Kidney tubule cell (primary cell): ENCODE results near the gene FXYD7.

Source experiments
- DNase-seq: peaks from one replicate; pipeline ENCODE4 v3.0.0-alpha.2; 2018; ENCODE audit warnings: low spot score

FXYD7 gene

DNA sequence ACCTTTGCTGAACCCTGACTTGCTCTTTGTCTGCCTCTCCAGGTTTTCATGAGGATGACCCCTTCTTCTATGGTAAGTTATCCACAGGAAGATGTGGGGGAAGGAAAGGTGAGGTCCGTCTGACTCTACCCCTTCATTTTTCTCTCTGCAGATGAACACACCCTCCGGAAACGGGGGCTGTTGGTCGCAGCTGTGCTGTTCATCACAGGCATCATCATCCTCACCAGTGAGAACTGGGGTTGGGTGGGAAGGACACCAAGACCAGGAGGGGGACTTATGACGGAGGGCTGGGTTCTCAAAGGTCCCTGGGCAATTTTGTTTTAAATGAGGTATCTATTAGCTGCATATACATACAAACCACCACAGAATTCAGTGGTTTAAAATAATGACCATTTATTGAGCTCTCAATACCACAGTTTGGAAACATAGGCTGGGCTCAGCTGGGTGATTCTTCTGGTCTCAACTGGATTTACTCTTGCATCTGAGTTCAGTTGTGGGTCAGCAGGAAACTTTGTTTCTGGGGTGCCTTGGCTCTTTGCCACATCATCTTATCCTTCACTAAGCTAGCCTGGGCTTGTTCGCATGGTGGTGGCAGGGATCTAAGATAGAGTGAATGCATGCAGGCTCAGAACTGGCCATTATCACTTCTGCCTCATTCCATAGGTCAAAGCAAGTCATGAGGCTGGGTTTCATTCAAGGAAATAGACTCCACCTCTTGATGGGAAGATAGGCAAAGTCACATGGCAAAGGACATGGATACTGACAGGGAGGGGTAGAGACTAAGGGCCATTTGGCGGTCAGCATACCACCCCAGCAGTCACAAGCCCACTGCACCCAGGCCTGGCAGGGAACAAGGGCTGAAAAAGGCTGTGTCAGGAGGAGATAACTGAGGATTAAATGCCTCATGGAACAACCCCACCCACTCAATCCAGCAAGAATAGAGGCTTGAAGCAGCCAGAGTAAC is 23.3 kb downstream of the FXYD7 start:
- DNase-seq: no peak

DNA sequence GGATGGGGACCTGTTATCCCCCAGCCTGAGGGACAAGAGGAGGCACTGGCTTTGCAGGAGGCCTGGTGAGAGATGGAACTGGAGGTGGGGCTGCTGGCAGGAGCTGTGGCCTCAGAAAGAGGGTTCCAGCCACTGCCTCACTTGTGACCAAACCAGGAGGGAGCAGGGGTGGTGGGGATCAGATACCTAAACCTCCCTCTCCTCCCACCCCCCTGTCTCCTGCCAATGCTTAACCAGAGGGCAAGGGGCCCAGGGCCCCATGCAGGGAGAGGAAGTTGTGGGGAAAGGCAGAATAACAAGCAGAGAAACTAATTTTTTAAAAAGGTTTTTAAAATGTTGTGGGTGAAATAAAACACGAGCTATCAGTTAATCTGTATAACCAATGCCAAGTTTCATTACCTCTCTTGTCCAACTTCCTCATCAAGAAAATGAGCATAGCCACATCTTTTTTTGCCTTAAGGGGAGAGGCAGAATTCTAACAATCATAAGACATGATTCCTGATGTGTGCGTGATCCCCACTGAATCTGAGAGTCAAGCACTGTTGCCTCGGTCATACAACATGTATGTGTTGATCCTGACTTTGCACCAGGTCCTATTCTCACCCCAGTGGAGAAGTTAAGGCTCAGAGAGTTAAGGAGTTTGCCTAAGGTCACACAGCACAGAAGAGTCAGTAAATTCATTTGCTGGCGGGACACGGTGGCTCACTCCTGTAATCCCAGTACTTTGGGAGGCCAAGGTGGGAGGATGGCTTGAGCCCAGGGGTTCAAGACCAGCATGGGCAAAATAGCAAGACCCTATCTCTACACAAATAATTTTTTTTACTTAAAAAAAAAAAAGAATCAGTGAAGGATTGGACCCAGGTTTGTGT is 24.4 kb downstream of the FXYD7 start:
- DNase-seq: no peak

GRCh38 chr19:35168196-35168595 is 25.1 kb downstream of the FXYD7 start:
- peak; percentile 58 for DNase-seq

GRCh38 chr19:35169221-35169995 is 26.4 kb downstream of the FXYD7 start:
- DNase-seq: no peak

DNA sequence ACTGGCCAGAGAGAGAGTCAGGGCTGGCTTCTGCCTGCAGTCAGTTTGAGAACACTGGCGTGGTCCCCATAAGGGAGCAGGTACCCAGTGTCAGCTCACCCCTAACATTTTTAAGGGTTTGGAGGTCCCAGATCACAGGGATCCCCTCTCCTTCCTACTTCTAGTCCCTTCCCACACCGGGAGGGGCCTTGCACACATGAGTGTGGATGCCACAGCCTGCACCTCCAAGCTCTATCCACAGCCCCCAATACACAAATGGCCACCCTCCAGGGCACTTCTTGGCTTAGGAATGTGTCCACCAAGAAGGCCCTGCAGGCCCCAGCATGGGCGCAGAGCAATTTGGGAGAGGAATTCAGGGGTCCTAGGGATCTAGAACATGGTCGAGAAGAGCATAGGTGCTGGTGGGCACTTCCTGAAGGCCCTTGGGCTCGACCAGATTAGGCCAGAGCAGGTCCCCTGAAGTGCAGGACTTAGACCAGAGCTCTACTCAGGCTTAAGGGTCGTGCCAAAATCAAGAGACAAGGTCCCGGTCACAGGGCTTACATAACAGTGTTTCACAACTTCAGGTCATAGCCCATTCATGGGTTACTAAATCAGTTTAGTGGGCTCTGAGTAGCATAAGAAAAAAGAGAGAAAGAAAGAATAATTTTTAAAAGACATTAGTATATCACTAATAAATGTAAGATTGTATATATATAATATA is 27.5 kb downstream of the FXYD7 start:
- no peak for DNase-seq

DNA sequence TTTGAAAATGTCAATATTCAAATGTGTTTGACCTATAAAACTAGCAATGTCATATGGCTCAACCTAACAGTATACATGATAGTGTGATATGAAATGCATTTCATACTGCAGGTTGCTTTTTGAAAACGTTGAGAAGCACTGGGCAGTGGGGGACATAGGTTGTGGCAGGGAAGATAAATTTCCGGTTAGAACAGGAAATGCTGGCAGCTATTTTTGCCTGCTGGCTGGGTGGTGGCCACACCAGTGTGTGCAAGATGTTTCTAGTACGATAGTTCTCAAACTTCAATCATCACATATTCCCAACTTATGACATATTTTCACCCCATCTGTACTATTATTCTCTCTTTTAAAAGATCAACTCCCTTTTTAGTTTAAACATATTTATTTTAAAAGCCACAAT is 28.7 kb downstream of the FXYD7 start:
- DNase-seq: no peak

- no peak for DNase-seq
Measured at GRCh38 chr19:35174226-35174625, 31.2 kb downstream of the FXYD7 start.

DNA sequence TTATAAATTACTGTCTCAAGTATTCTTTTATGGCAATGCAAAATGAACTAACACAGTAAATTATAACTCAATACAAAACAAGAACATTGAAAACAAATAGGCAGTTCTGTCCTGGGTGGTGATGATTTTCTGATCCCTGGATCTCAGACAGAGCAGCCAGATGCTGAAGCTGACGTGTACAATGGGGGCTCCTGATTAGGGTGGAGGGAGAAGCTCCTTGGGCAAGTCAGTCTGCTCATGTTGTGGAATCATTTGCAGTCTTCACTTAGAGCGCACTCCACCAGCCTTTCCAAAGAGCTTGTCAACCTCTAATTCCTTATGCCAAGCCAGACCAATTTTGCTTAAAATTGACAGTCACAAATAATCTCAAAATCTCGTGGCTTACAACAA is 33.1 kb downstream of the FXYD7 start:
- no peak for DNase-seq

- no peak for DNase-seq
Measured at GRCh38 chr19:35177377-35178274, 34.6 kb downstream of the FXYD7 start.

DNA sequence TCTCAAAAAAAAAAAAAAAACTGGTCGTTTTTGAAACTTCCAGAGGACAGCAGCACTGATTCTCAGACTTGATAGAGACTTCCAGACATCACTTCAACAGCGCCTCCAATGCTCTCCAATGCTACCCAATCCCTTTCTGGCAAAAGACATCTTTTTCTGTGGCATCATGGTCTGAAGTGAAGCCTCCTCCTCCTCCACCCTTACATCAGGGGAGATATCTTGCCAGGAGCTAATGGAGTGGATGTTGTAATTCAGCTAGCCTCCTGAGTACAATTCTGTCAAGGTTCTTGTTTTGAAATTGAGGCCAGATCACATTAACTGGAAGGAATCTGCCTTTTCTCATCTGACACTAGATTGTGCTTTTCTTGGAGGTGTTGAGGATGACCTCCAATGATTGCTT is 35.6 kb downstream of the FXYD7 start:
- DNase-seq: no peak

DNA sequence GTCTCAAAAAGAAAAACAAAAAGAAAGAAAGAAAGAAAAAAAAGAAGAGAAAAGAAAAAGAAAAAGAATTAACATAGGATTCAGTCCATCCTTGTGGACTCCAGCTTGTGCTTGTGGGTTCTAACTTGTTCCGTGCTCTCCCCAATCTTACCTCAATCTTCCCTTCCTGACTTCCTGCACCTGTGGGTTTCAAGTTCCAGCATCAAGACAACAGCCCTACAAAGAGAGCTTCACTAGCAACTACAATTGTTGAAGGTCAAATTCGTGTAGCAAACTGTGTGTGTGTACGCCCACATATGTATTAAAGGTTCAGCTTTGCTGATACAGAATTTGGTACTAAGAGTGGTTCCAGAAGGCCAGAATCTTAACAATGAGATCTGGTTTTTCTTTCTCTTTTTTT is 36.8 kb downstream of the FXYD7 start:
- DNase-seq: no peak

- DNase-seq: no peak
Measured at GRCh38 chr19:35181387-35181786, 38.3 kb downstream of the FXYD7 start.

DNA sequence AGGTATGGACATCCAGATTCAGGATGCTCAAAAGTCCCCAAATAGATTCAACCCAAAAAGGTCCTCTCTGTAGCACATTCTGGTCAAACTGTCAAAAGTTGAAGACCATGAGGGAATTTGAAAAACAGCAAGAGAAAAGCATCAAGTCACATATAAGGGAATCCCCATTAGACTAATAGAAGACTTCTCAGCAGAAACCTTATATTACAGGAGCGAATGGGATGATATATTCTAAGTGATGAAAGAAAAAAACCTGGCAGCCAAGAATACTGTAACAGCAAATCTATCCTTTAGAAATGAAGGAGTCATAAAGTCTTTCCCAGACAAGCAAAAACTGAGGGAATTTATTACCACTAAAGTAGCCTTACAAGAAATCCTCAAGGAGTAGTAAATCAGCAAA is 41.2 kb downstream of the FXYD7 start:
- DNase-seq: no peak

- no peak for DNase-seq
Measured at GRCh38 chr19:35184884-35185283, 41.8 kb downstream of the FXYD7 start.

GRCh38 chr19:35194012-35194984 is 51.2 kb downstream of the FXYD7 start:
- DNase-seq: no peak

DNA sequence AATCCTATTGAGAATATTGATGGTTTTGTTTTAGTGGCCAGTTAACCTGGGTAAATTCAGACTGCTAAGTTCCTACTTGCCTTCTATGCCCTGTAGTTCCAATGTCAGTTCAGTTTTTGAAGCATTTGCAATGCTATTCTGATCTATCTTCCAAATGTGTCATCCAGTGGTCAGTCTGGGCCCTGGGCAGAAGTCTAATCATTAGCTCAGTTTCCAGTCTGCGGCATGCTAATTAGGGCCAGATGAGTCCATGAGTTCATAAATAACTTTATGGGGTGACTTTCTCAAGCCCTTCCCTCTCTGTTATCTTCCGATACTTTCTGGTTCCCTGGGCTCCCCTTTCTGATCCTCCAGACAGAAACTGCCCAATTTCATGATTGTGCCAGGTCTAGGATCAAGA is 52.8 kb downstream of the FXYD7 start:
- peak; percentile 87 for DNase-seq

GRCh38 chr19:35196861-35197260 is 53.8 kb downstream of the FXYD7 start:
- peak; percentile 80 for DNase-seq

GRCh38 chr19:35199481-35199880 is 56.4 kb downstream of the FXYD7 start:
- no peak for DNase-seq
